B cell (primary cell): ENCODE measurements around the gene DGKA. TPM values are rescaled to one million over a fixed set of nuclear protein-coding genes. Genes with fewer than 3 reads are reported as not detected.
"Not testable (repeated sequence)": the region's sequence is repeated elsewhere in the genome, so short reads cannot be mapped to it uniquely, and the experiment has no call there.

Source experiments
- ATAC-seq: fragments of 200-7000 bp; cut with Tn5 transposase; one replicate; pipeline ENCODE4 v1.10.0; 2021; ENCODE audit warnings: low read depth, mild to moderate bottlenecking, moderate number of reproducible peaks, moderate library complexity
- CTCF ChIA-PET: fragments of 350-600 bp; sonication (Branson Sonifier 250); formaldehyde crosslinking; loops from one replicate; lab custom pipeline; 2021; ENCODE audit warnings: antibody characterized with exemption, inconsistent platforms; lab: Charles Lee
- POLR2A ChIA-PET: fragments of 350-600 bp; sonication (Branson Sonifier 250); formaldehyde crosslinking; loops from one replicate; lab custom pipeline; 2021; ENCODE audit warnings: antibody characterized with exemption; lab: Charles Lee
- DNase-seq: peaks from one replicate; pipeline ENCODE4 v3.0.0; 2013
- H2AFZ ChIP-seq: 2 replicates; pipeline ENCODE4 v1.6.1; 2012; ENCODE audit warnings: mild to moderate bottlenecking, low read depth, low read length; ENCODE audit not compliant: insufficient read depth, poor library complexity, severe bottlenecking
- H3K27ac ChIP-seq, 2 donors: 1 replicate in 1 of 2; 2 replicates in 1 of 2; pipeline ENCODE4 v1.5.1; 2012 to 2013; ENCODE audit warnings: low read length in 2 of 2, mild to moderate bottlenecking in 2 of 2, moderate library complexity in 1 of 2
- H3K27me3 ChIP-seq, 4 experiments: fragments of 200-600 bp in 1 of 4; sonication (generic) in 1 of 4; replicated peaks in 1 of 4; 1 replicate in 2 of 4; 2 replicates in 2 of 4; pipeline versions ENCODE4 v1.6.1 to v1.7.0; 2013 to 2016; ENCODE audit warnings: low read length in 3 of 4, mild to moderate bottlenecking in 2 of 4, mixed read lengths in 1 of 4, moderate library complexity in 1 of 4; ENCODE audit not compliant: insufficient read depth in 4 of 4, control insufficient read depth in 3 of 4; ENCODE audit errors: control extremely low read depth in 1 of 4
- H3K36me3 ChIP-seq, 2 experiments: replicated peaks in 1 of 2; 1 replicate in 1 of 2; 2 replicates in 1 of 2; pipeline versions ENCODE4 v1.6.1 to v1.7.1; 2013; ENCODE audit warnings: low read length in 1 of 2; ENCODE audit not compliant: insufficient read depth in 2 of 2, control insufficient read depth in 1 of 2; ENCODE audit errors: control extremely low read depth in 1 of 2, extremely low read depth in 1 of 2
- H3K4me1 ChIP-seq, 2 donors: fragments of 200-600 bp in 1 of 2; sonication (generic) in 1 of 2; 1 replicate in 1 of 2; 2 replicates in 1 of 2; pipeline versions ENCODE4 v1.5.1 to v1.6.1; 2013 to 2017; ENCODE audit warnings: low read length in 2 of 2; ENCODE audit not compliant: control insufficient read depth in 2 of 2, insufficient read depth in 2 of 2
- H3K4me2 ChIP-seq: replicated peaks from 2 replicates; pipeline ENCODE3; 2012; ENCODE audit warnings: mild to moderate bottlenecking, low read depth, low read length; ENCODE audit not compliant: poor library complexity, severe bottlenecking
- H3K4me3 ChIP-seq, 5 experiments: fragments of 200-600 bp in 1 of 5; sonication (generic) in 1 of 5; 1 replicate in 3 of 5; 2 replicates in 2 of 5; pipeline versions ENCODE4 v1.5.1 to v1.7.0; 2011 to 2016; ENCODE audit warnings: low read length in 4 of 5, mild to moderate bottlenecking in 4 of 5, low read depth in 2 of 5, control low read depth in 1 of 5, moderate library complexity in 1 of 5; ENCODE audit not compliant: insufficient read depth in 1 of 5; ENCODE audit errors: control extremely low read depth in 1 of 5, extremely low read depth in 1 of 5
- H3K79me2 ChIP-seq: fragments of 200-600 bp; sonication (generic); one replicate; pipeline ENCODE4 v1.6.0; 2016; ENCODE audit warnings: low read length; ENCODE audit not compliant: control insufficient read depth, insufficient read depth
- H3K9ac ChIP-seq: fragments of 200-600 bp; sonication (generic); 2 replicates; pipeline ENCODE4 v1.6.1; 2017; ENCODE audit warnings: mild to moderate bottlenecking, low read length, moderate library complexity
- H3K9me3 ChIP-seq, 3 donors: one replicate each; pipeline versions ENCODE4 v1.6.1 to v1.7.1; 2013; ENCODE audit warnings: low read length in 2 of 3; ENCODE audit not compliant: control insufficient read depth in 2 of 3, insufficient read depth in 1 of 3; ENCODE audit errors: control extremely low read depth in 1 of 3
- H4K20me1 ChIP-seq: 2 replicates; pipeline ENCODE4 v1.6.0; 2012; ENCODE audit warnings: mild to moderate bottlenecking, low read length; ENCODE audit not compliant: insufficient read depth, control insufficient read depth, poor library complexity, severe bottlenecking
- H3K27ac Mint-ChIP-seq: one replicate; pipeline ENCODE4 v1.8.0; 2021; ENCODE audit warnings: mixed read lengths
- H3K27me3 Mint-ChIP-seq: one replicate; pipeline ENCODE4 v1.8.0; 2021; ENCODE audit warnings: mixed read lengths
- H3K4me1 Mint-ChIP-seq: one replicate; pipeline ENCODE4 v1.8.0; 2021; ENCODE audit warnings: mixed read lengths
- H3K4me3 Mint-ChIP-seq: one replicate; pipeline ENCODE4 v1.8.0; 2021; ENCODE audit warnings: mixed read lengths
- H3K9me3 Mint-ChIP-seq: one replicate; pipeline ENCODE4 v1.8.0; 2022; ENCODE audit warnings: mixed read lengths; ENCODE audit not compliant: insufficient read depth
- CTCF ChIP-seq: fragments of 200-600 bp; IDR thresholded peaks from one replicate; pipeline ENCODE4 v1.8.0; 2022; ENCODE audit warnings: antibody characterized with exemption, mild to moderate bottlenecking
- EZH2 ChIP-seq: IDR thresholded peaks from 2 replicates; pipeline ENCODE4 v1.6.1; 2012; ENCODE audit warnings: borderline replicate concordance, low read depth, mild to moderate bottlenecking, moderate library complexity, low read length; ENCODE audit not compliant: insufficient read depth, poor library complexity, severe bottlenecking
- WGBS: methylation state at CpG from one replicate; pipeline ENCODE4 v1.1.5; 2013; ENCODE audit warnings: missing lambda C conversion rate; ENCODE audit not compliant: insufficient coverage; 5-methylcytosine and 5-hydroxymethylcytosine counted together
- intact Hi-C: fragments of 100-400 bp; cut with micrococcal nuclease; formaldehyde crosslinking; loops from one replicate; pipeline ENCODE4 v1.10.0; 2022
- polyA plus RNA-seq: library from polyadenylated mRNA; depleted of rRNA; stranded (reverse); fragments of >200 nt; gene quantifications from 2 replicates; pipeline ENCODE4 v1.2.3, GENCODE V29; 2012
- total RNA-seq, 2 donors: library from RNA; stranded (reverse); fragments of 120-200 nt in 1 of 2; gene quantifications; 1 replicate in 1 of 2; 2 replicates in 1 of 2; pipeline versions ENCODE4 v1.2.3 to v1.2.4, GENCODE V29; 2013 to 2022

DGKA gene
- total and polyA plus RNA-seq, 2 donors (not counting 1 experiment from before 2014, with no cell fraction given) = 238 to 269 TPM

- Histone ChIP-seq H3K9me3 (no peaks in the 10 kb centered on the region), H2AFZ (no peak overlapping the region), H3K4me2 (no peak overlapping the region), H3K4me1 (peaks cover 9 to 10% of the 10 kb centered on the region in 2 donors), H3K4me3 (no peak overlapping the region), H3K9ac (no peak overlapping the region), H3K36me3 (no peaks in the 10 kb centered on the region), H3K27ac (no peak overlapping the region), H4K20me1 (no peaks in the 10 kb centered on the region), H3K27me3 (peaks cover 0 to 4% (median 0%) of the 10 kb centered on the region in 4 experiments), H3K79me2 (no peaks in the 10 kb centered on the region)
- no peaks in the 10 kb centered on the region for H3K9me3 Mint-ChIP-seq
- no peak overlapping the region for H3K4me3 Mint-ChIP-seq
- H3K27ac Mint-ChIP-seq = no peak overlapping the region
- DNase-seq = no peak
- no peak for ATAC-seq
- peaks cover 14% of the 10 kb centered on the region for H3K4me1 Mint-ChIP-seq
- ChIA-PET CTCF (no interaction called here), POLR2A (interaction anchor here (0.6 kb wide), 1 partner anchor 55 kb away, joined by 5 read pairs; no protein-coding TSS in a partner anchor)
- H3K27me3 Mint-ChIP-seq = no peaks in the 10 kb centered on the region
- TF ChIP-seq EZH2 (no peak), CTCF (no peak)
- intact Hi-C loops = no loop called here
- WGBS = 68% methylated on average over 3 of the region's 7 CpGs
These were observed 70.6 kb downstream of the DGKA start for GRCh38 chr12:56001487-56002100.

GRCh38 chr12:56003376-56003775 lies 72.4 kb downstream of the DGKA start:
- H3K79me2 ChIP-seq, H4K20me1 ChIP-seq, DNase-seq, POLR2A ChIA-PET, ATAC-seq, H3K9ac ChIP-seq, H3K4me3 ChIP-seq, H3K27ac Mint-ChIP-seq, intact Hi-C loops, H3K4me2 ChIP-seq, H3K27me3 Mint-ChIP-seq, H3K9me3 ChIP-seq, H3K9me3 Mint-ChIP-seq, H3K36me3 ChIP-seq, H2AFZ ChIP-seq, H3K27me3 ChIP-seq, H3K27ac ChIP-seq, H3K4me3 Mint-ChIP-seq: not testable (repeated sequence)
- WGBS = 100% methylated on average over 3 of the region's 5 CpGs
- CTCF ChIA-PET = interaction anchor here (0.7 kb wide), 1 partner anchor 292 kb away, joined by 5 read pairs; no protein-coding TSS in a partner anchor
- H3K4me1 ChIP-seq = peaks cover 5 to 11% of the 10 kb centered on the region in 2 donors
- H3K4me1 Mint-ChIP-seq = peaks cover 11% of the 10 kb centered on the region

Other genes with a start within 250 kb of the DGKA start
- gene ITGA7, start 223.3 kb upstream of the DGKA start, total RNA-seq = 2.4 and 2.7 TPM in 2 replicates
- gene ITGA7, start 223.3 kb upstream of the DGKA start, polyA plus RNA-seq = 3.3 and 5.2 TPM in 2 replicates
- gene BLOC1S1, start 215.1 kb upstream of the DGKA start, total RNA-seq = 67.1 and 71.1 TPM in 2 replicates
- gene BLOC1S1, start 215.1 kb upstream of the DGKA start, polyA plus RNA-seq = 176 and 229 TPM in 2 replicates
- gene RDH5, start 210.8 kb upstream of the DGKA start, total RNA-seq = 37.8 and 38.1 TPM in 2 replicates
- gene RDH5, start 210.8 kb upstream of the DGKA start, polyA plus RNA-seq = 32.6 and 34.0 TPM in 2 replicates
- 104 TPM in 2 replicates for gene CD63, start 202.2 kb upstream of the DGKA start, total RNA-seq
- 43.0 and 52.0 TPM in 2 replicates for gene CD63, start 202.2 kb upstream of the DGKA start, polyA plus RNA-seq
- 11.3 and 12.2 TPM in 2 replicates for gene GDF11, start 188.0 kb upstream of the DGKA start, total RNA-seq
- 4.4 and 4.5 TPM in 2 replicates for gene GDF11, start 188.0 kb upstream of the DGKA start, polyA plus RNA-seq
- 42.8 and 46.4 TPM in 2 replicates for gene SARNP, start 113.4 kb upstream of the DGKA start, total RNA-seq
- gene SARNP, start 113.4 kb upstream of the DGKA start, polyA plus RNA-seq = 22.6 and 33.3 TPM in 2 replicates
- gene ORMDL2, start 113.1 kb upstream of the DGKA start, total RNA-seq = 41.9 and 43.1 TPM in 2 replicates
- 13.3 and 22.7 TPM in 2 replicates for gene ORMDL2, start 113.1 kb upstream of the DGKA start, polyA plus RNA-seq
- 35.4 and 38.4 TPM in 2 replicates for gene DNAJC14, start 101.6 kb upstream of the DGKA start, total RNA-seq
- 6.4 and 11.0 TPM in 2 replicates for gene DNAJC14, start 101.6 kb upstream of the DGKA start, polyA plus RNA-seq
- 0.12 and 0.42 TPM in 2 replicates for gene MMP19, start 88.2 kb upstream of the DGKA start, total RNA-seq
- not detected in 2 replicates for gene MMP19, start 88.2 kb upstream of the DGKA start, polyA plus RNA-seq
- gene PYM1, start 3.3 kb upstream of the DGKA start, total RNA-seq = 38.3 and 39.2 TPM in 2 replicates
- gene PYM1, start 3.3 kb upstream of the DGKA start, polyA plus RNA-seq = 17.9 and 22.5 TPM in 2 replicates
- gene PMEL, start 34.9 kb downstream of the DGKA start, total RNA-seq = 0.32 and 0.90 TPM in 2 replicates
- gene PMEL, start 34.9 kb downstream of the DGKA start, polyA plus RNA-seq = 0.13 and 0.46 TPM in 2 replicates
- 32.7 and 32.8 TPM in 2 replicates for gene CDK2, start 35.7 kb downstream of the DGKA start, total RNA-seq
- gene CDK2, start 35.7 kb downstream of the DGKA start, polyA plus RNA-seq = 10.8 and 21.7 TPM in 2 replicates
- gene RAB5B, start 42.9 kb downstream of the DGKA start, total RNA-seq = 96.1 and 111 TPM in 2 replicates
- 34.9 and 42.1 TPM in 2 replicates for gene RAB5B, start 42.9 kb downstream of the DGKA start, polyA plus RNA-seq
- gene SUOX, start 66.1 kb downstream of the DGKA start, total RNA-seq = 6.3 and 7.5 TPM in 2 replicates
- 3.1 and 3.4 TPM in 2 replicates for gene SUOX, start 66.1 kb downstream of the DGKA start, polyA plus RNA-seq
- 7.6 and 8.9 TPM in 2 replicates for gene IKZF4, start 89.9 kb downstream of the DGKA start, total RNA-seq
- 2.3 and 2.4 TPM in 2 replicates for gene IKZF4, start 89.9 kb downstream of the DGKA start, polyA plus RNA-seq
- 19.4 and 21.0 TPM in 2 replicates for gene RPS26, start 110.8 kb downstream of the DGKA start, total RNA-seq
- 549 and 2,188 TPM in 2 replicates for gene RPS26, start 110.8 kb downstream of the DGKA start, polyA plus RNA-seq
- not detected in 2 replicates for gene ERBB3, start 149.0 kb downstream of the DGKA start, total RNA-seq
- 0.06 and 0.10 TPM in 2 replicates for gene ERBB3, start 149.0 kb downstream of the DGKA start, polyA plus RNA-seq
- gene PA2G4, start 173.4 kb downstream of the DGKA start, total RNA-seq = 77.3 and 84.6 TPM in 2 replicates
- 53.4 and 56.7 TPM in 2 replicates for gene PA2G4, start 173.4 kb downstream of the DGKA start, polyA plus RNA-seq
- gene RPL41, start 185.5 kb downstream of the DGKA start, total RNA-seq = 4,341 and 4,738 TPM in 2 replicates
- 8,499 and 10,371 TPM in 2 replicates for gene RPL41, start 185.5 kb downstream of the DGKA start, polyA plus RNA-seq
- gene ZC3H10, start 187.1 kb downstream of the DGKA start, total RNA-seq = 21.7 and 25.5 TPM in 2 replicates
- 3.3 and 4.7 TPM in 2 replicates for gene ZC3H10, start 187.1 kb downstream of the DGKA start, polyA plus RNA-seq
- 151 and 154 TPM in 2 replicates for gene ESYT1, start 197.1 kb downstream of the DGKA start, total RNA-seq
- gene ESYT1, start 197.1 kb downstream of the DGKA start, polyA plus RNA-seq = 132 and 162 TPM in 2 replicates
- 23.7 and 25.7 TPM in 2 replicates for gene MYL6B, start 221.4 kb downstream of the DGKA start, total RNA-seq
- 18.7 and 27.8 TPM in 2 replicates for gene MYL6B, start 221.4 kb downstream of the DGKA start, polyA plus RNA-seq
- 645 and 675 TPM in 2 replicates for gene MYL6, start 227.2 kb downstream of the DGKA start, total RNA-seq
- gene MYL6, start 227.2 kb downstream of the DGKA start, polyA plus RNA-seq = 711 and 892 TPM in 2 replicates